GM12878 (cell line): ENCODE data around the gene USP15. TPM values are rescaled to one million over a fixed set of nuclear protein-coding genes. Genes with fewer than 3 reads are reported as not detected.

Experiments used
- ATAC-seq: fragments of 200-7000 bp; cut with Tn5 transposase; 3 replicates; pipeline ENCODE4 v1.9.1; 2020; ENCODE audit warnings: mild to moderate bottlenecking, moderate library complexity
- BruUV-seq: library from RNA; stranded (reverse); fragments of 400-500 nt; replicated peaks from 2 replicates; lab custom pipeline; 2021; lab: Mats Ljungman, UMichigan
- CTCF ChIA-PET: fragments of 300-600 bp; sonication (Branson Sonifier 250); formaldehyde crosslinking; extraction: SDS; loops from one replicate; lab custom pipeline; 2021; ENCODE audit warnings: inconsistent platforms; lab: Yijun Ruan, JAX
- POLR2A ChIA-PET: fragments of 350-600 bp; formaldehyde crosslinking; extraction: SDS; loops from one replicate; lab custom pipeline; 2021; ENCODE audit warnings: inconsistent platforms; lab: Charles Lee
- RAD21 ChIA-PET: fragments of 300-600 bp; sonication (Branson Sonifier 250); formaldehyde crosslinking; loops from one replicate; lab custom pipeline; 2023; ENCODE audit warnings: antibody characterized with exemption; ENCODE audit not compliant: unreplicated experiment; lab: Charles Lee
- SMC1A ChIA-PET: fragments of 300-600 bp; sonication (Branson Sonifier 250); formaldehyde crosslinking; loops from one replicate; lab custom pipeline; 2023; ENCODE audit not compliant: unreplicated experiment, uncharacterized antibody; lab: Charles Lee
- DNase-seq: peaks from one replicate; pipeline ENCODE4 v3.0.0-alpha.2; 2011; ENCODE audit warnings: low read depth, low spot score
- FAIRE-seq: peaks from 3 replicates; lab custom pipeline; 2011; peaks lifted over from hg19 to GRCh38; lab: Jason Lieb, UNC
- H2AFZ ChIP-seq: 2 replicates; pipeline ENCODE4 v1.6.0; 2011; ENCODE audit warnings: low read depth, low read length, control low read depth; ENCODE audit not compliant: control insufficient read depth
- H3K27ac ChIP-seq: 2 replicates; pipeline ENCODE4 v1.5.1; 2011; ENCODE audit warnings: control low read depth; ENCODE audit not compliant: control insufficient read depth, insufficient read depth
- H3K27me3 ChIP-seq, 2 experiments: replicated peaks in 1 of 2; 2 replicates each; pipeline versions ENCODE4 v1.6.0 to v1.6.1; 2011; ENCODE audit warnings: low read length in 1 of 2; ENCODE audit not compliant: control insufficient read depth in 2 of 2, insufficient read depth in 2 of 2
- H3K36me3 ChIP-seq, 2 experiments: 2 replicates each; pipeline ENCODE4 v1.5.1; 2011; ENCODE audit warnings: low read length in 1 of 2; ENCODE audit not compliant: control insufficient read depth in 2 of 2, insufficient read depth in 2 of 2
- H3K4me1 ChIP-seq: 2 replicates; pipeline ENCODE4 v1.6.1; 2011; ENCODE audit warnings: mild to moderate bottlenecking, low read length, moderate library complexity, mixed read lengths; ENCODE audit not compliant: control insufficient read depth, insufficient read depth
- H3K4me2 ChIP-seq: 2 replicates; pipeline ENCODE4 v1.6.0; 2011; ENCODE audit warnings: control low read depth; ENCODE audit not compliant: control insufficient read depth, insufficient read depth
- H3K4me3 ChIP-seq: fragments of 200-600 bp; sonication (generic); 2 replicates; pipeline ENCODE4 v1.5.1; 2016
- H3K79me2 ChIP-seq: 2 replicates; pipeline ENCODE4 v1.6.0; 2011; ENCODE audit warnings: low read length; ENCODE audit not compliant: control insufficient read depth, insufficient read depth
- H3K9ac ChIP-seq: 2 replicates; pipeline ENCODE4 v1.8.0; 2011; ENCODE audit warnings: low read length, control low read depth, mixed read lengths; ENCODE audit not compliant: control insufficient read depth, insufficient read depth
- H3K9me3 ChIP-seq: replicated peaks from 3 replicates; pipeline ENCODE4 v1.5.1; 2011; ENCODE audit warnings: mild to moderate bottlenecking, low read length; ENCODE audit not compliant: control insufficient read depth, insufficient read depth
- H4K20me1 ChIP-seq: 2 replicates; pipeline ENCODE4 v1.6.0; 2011; ENCODE audit not compliant: control insufficient read depth, insufficient read depth
- BCL3 ChIP-seq: IDR thresholded peaks from 2 replicates; pipeline ENCODE4 v1.6.1; 2011; ENCODE audit warnings: borderline replicate concordance, low read depth, mild to moderate bottlenecking, moderate library complexity, low read length; ENCODE audit not compliant: insufficient read depth, poor library complexity, severe bottlenecking
- CBFB ChIP-seq: IDR thresholded peaks from 2 replicates; pipeline ENCODE4 v1.6.1; 2016; ENCODE audit warnings: antibody characterized with exemption, low read depth
- CREM ChIP-seq: IDR thresholded peaks from 2 replicates; pipeline ENCODE4 v1.6.1; 2014; ENCODE audit warnings: antibody characterized with exemption, low read depth
- E2F8 ChIP-seq: fragments of 450-650 bp; IDR thresholded peaks from 2 replicates; pipeline ENCODE4 v1.6.1; 2018; ENCODE audit warnings: mild to moderate bottlenecking, low read depth, moderate library complexity; ENCODE audit not compliant: partially characterized antibody
- HDGF ChIP-seq: fragments of 450-650 bp; IDR thresholded peaks from 2 replicates; pipeline ENCODE4 v1.6.1; 2016; ENCODE audit warnings: antibody characterized with exemption
- IRF5 ChIP-seq: fragments of 450-650 bp; IDR thresholded peaks from 2 replicates; pipeline ENCODE4 v1.6.1; 2017; ENCODE audit warnings: borderline replicate concordance
- MEF2A ChIP-seq: IDR thresholded peaks from 2 replicates; pipeline ENCODE4 v1.6.1; 2011; ENCODE audit warnings: low read depth, mild to moderate bottlenecking, low read length, moderate library complexity; ENCODE audit not compliant: insufficient read depth
- NFYA ChIP-seq: IDR thresholded peaks from 2 replicates; pipeline ENCODE4 v1.6.1; 2011; ENCODE audit warnings: low read depth, mild to moderate bottlenecking, low read length, improper control_type of control experiment, borderline replicate concordance
- RB1 ChIP-seq: fragments of 450-650 bp; formaldehyde crosslinking; IDR thresholded peaks from 2 replicates; pipeline ENCODE4 v1.6.1; 2017; ENCODE audit warnings: mild to moderate bottlenecking, borderline replicate concordance
- RCOR1 ChIP-seq: conservative IDR thresholded peaks from 2 replicates; pipeline ENCODE4 v1.6.1; 2012; ENCODE audit warnings: low read depth, low read length, improper control_type of control experiment
- SUPT20H ChIP-seq: IDR thresholded peaks from 2 replicates; pipeline ENCODE4 v1.6.1; 2011; ENCODE audit warnings: low read depth, mild to moderate bottlenecking, low read length, moderate library complexity, borderline replicate concordance; ENCODE audit not compliant: control insufficient read depth
- YBX1 ChIP-seq: fragments of 450-650 bp; IDR thresholded peaks from 2 replicates; pipeline ENCODE4 v1.6.1; 2016; ENCODE audit warnings: antibody characterized with exemption
- WGBS: methylation state at CpG from one replicate; pipeline ENCODE4 v1.1.6; 2016; ENCODE audit warnings: low lambda C conversion rate; ENCODE audit not compliant: insufficient replicate concordance, insufficient coverage; ENCODE audit errors: missing lambda C conversion rate; 5-methylcytosine and 5-hydroxymethylcytosine counted together
- in situ Hi-C: fragments of 300-500 bp; cut with MboI; formaldehyde crosslinking; loops from 9 replicates; pipeline ENCODE4 v1.14.3; 2018; ENCODE audit warnings: mixed read lengths
- intact Hi-C: fragments of 100-400 bp; cut with micrococcal nuclease; formaldehyde crosslinking; loops from one replicate; pipeline ENCODE4 v1.14.2; 2022; ENCODE audit not compliant: unreplicated experiment
- polyA plus RNA-seq, 11 experiments: library from polyadenylated mRNA; depleted of rRNA in 4 of 11; unstranded in 6 of 11; stranded (reverse) in 5 of 11; fragments of >200 nt; fragmentation: Nextera tagmentation in 4 of 11; fragmentation: Illumina TruSeq in 1 of 11; extraction: Ambion mirVana in 4 of 11; extraction: Trizol in 1 of 11; gene quantifications; 1 replicate in 1 of 11; 2 replicates in 10 of 11; pipeline versions ENCODE4 v1.2.1 to v1.2.3, GENCODE V29; 2011 to 2016; ENCODE audit warnings: inconsistent platforms in 2 of 11, missing spikeins in 2 of 11, low read depth in 1 of 11
- total RNA-seq, 4 experiments: library from RNA; depleted of rRNA in 3 of 4; stranded (reverse); fragments of >200 nt in 3 of 4; fragmentation: Illumina TruSeq in 1 of 4; extraction: Trizol in 1 of 4; gene quantifications; 2 replicates each; pipeline versions ENCODE4 v1.2.1 to v1.2.3, GENCODE V29; 2013 to 2021

Gene USP15
- total and polyA plus RNA-seq, 10 of the 15 experiments (the other 5 are each of a cell fraction or from before 2014, with no cell fraction given), result 57.6 to 101 (median 90.2) TPM

GRCh38 chr12:62299617-62300016, 39.4 kb downstream of the USP15 start (continued):
- TF ChIP-seq E2F8 (no peak), RCOR1 (no peak), IRF5 (no peak), MEF2A (no peak), YBX1 (no peak)

GRCh38 chr12:62301080-62301798, 41.0 kb downstream of the USP15 start:
- no TSS peak for BruUV-seq
- RAD21 ChIA-PET, result no interaction called here
- Histone ChIP-seq H3K27me3 (no peaks in the 10 kb centered on the region), H3K9ac (no peak overlapping the region), H3K4me3 (no peak overlapping the region), H3K9me3 (peaks cover 20% of the 10 kb centered on the region), H3K4me1 (no peaks in the 10 kb centered on the region), H3K36me3 (peaks cover 9 to 43% of the 10 kb centered on the region in 2 experiments), H3K4me2 (no peak overlapping the region), H4K20me1 (no peaks in the 10 kb centered on the region), H3K27ac (0 out of 2 replicates have a peak overlapping the region, but pooled peaks have one; percentile 32), H3K79me2 (peaks cover 36% of the 10 kb centered on the region), H2AFZ (no peak overlapping the region)
- SMC1A ChIA-PET, result interaction anchor here (1.0 to 1.6 kb wide), 4 partner anchors 13 to 34 kb away, joined by 3 to 5 read pairs (median 3); no protein-coding TSS in a partner anchor
- in situ Hi-C loops, result no loop called here
- intact Hi-C loops, result loop anchor here (5.0 kb wide), 1 partner anchor 39 kb away; the partner anchor contains the start of gene USP15
- POLR2A ChIA-PET, result no interaction called here
- 38% methylated on average over 6 of the region's 6 CpGs for WGBS
- DNase-seq (no peak), FAIRE-seq (peak; percentile 66), ATAC-seq (peak; percentile 80)
- CTCF ChIA-PET, result interaction anchor here (0.8 kb wide), 1 partner anchor 17 kb away, joined by 3 read pairs; no protein-coding TSS in a partner anchor
- TF ChIP-seq RB1 (no peak), NFYA (no peak), CREM (no peak), HDGF (no peak), BCL3 (no peak), CBFB (no peak), SUPT20H (no peak)
